Heart right ventricle (tissue), 16 donors: ENCODE data around the gene CDK1. TPM values are rescaled to one million over a fixed set of nuclear protein-coding genes. Genes with fewer than 3 reads are reported as not detected.
"Not testable (repeated sequence)": the region's sequence is repeated elsewhere in the genome, so short reads cannot be mapped to it uniquely, and the experiment has no call there.

Experiments
- ATAC-seq, 8 donors: fragments of 200-7000 bp; cut with Tn5 transposase; one replicate each; pipeline ENCODE4 v1.9.1; 2020; ENCODE audit warnings: mild to moderate bottlenecking in 8 of 8, moderate library complexity in 8 of 8, moderate number of reproducible peaks in 1 of 8
- DNase-seq, 2 donors: peaks; one replicate each; pipeline ENCODE4 v3.0.0-alpha.2; 2020
- H3K27ac ChIP-seq, 10 donors: fragments of 200-600 bp; sonication (generic) in 2 of 10; one replicate each; pipeline versions ENCODE4 v1.5.0 to v1.8.0; 2020 to 2022; ENCODE audit warnings: mild to moderate bottlenecking in 3 of 10
- H3K27me3 ChIP-seq, 7 donors: fragments of 200-600 bp; one replicate each; pipeline ENCODE4 v1.8.0; 2021 to 2022; ENCODE audit warnings: mild to moderate bottlenecking in 2 of 7
- H3K36me3 ChIP-seq, 9 donors: fragments of 200-600 bp; sonication (generic) in 1 of 9; one replicate each; pipeline versions ENCODE4 v1.5.0 to v1.8.0; 2020 to 2022; ENCODE audit warnings: mild to moderate bottlenecking in 2 of 9
- H3K4me1 ChIP-seq, 9 donors: fragments of 200-600 bp; sonication (generic) in 1 of 9; one replicate each; pipeline versions ENCODE4 v1.5.0 to v1.8.0; 2020 to 2022; ENCODE audit warnings: mild to moderate bottlenecking in 4 of 9
- H3K4me3 ChIP-seq, 10 donors: fragments of 200-600 bp; sonication (generic) in 2 of 10; one replicate each; pipeline versions ENCODE4 v1.5.0 to v1.8.0; 2020 to 2022; ENCODE audit warnings: mild to moderate bottlenecking in 7 of 10, moderate library complexity in 2 of 10
- H3K9me3 ChIP-seq, 11 donors: fragments of 200-600 bp in 10 of 11; sonication (generic) in 2 of 11; one replicate each; pipeline versions ENCODE4 v1.5.0 to v1.8.0; 2013 to 2022; ENCODE audit warnings: mild to moderate bottlenecking in 2 of 11, control low read depth in 1 of 11, moderate library complexity in 1 of 11
- CTCF ChIP-seq, 9 donors: fragments of 200-600 bp; sonication (generic) in 2 of 9; IDR thresholded peaks; one replicate each; pipeline versions ENCODE4 v1.5.0 to v1.8.0; 2021 to 2022; ENCODE audit warnings: antibody characterized with exemption in 9 of 9, mild to moderate bottlenecking in 5 of 9, moderate library complexity in 1 of 9
- WGBS, 2 donors: extraction: QIAGEN DNeasy Blood & Tissue Kit; methylation state at CpG; one replicate each; pipeline ENCODE4 v1.1.7; 2013; ENCODE audit warnings: inconsistent platforms in 1 of 2; 5-methylcytosine and 5-hydroxymethylcytosine counted together
- intact Hi-C, 10 donors: fragments of 100-400 bp; cut with DNase I; formaldehyde crosslinking; loops; one replicate each; pipeline versions ENCODE4 v1.11.1 to v1.14.2; 2022
- polyA plus RNA-seq, 2 donors: library from polyadenylated mRNA; stranded (reverse); fragments of 200-250 nt; gene quantifications; one replicate each; pipeline ENCODE4 v1.2.3, GENCODE V29; 2013
- total RNA-seq, 10 donors: library from RNA; stranded (reverse); fragmentation: NEBNext Ultra II Directional in 3 of 10; extraction: Animal tissue kit (Norgen Biotek cat#: 25700) in 3 of 10; gene quantifications; one replicate each; pipeline versions ENCODE4 v1.2.1 to v1.2.4, GENCODE V29; 2021 to 2023
- donor health status: Arrhythmogenic right ventricular cardiomyopathy.
- donor health status: ischemic (EF 13 %, LVEDD 7.1; RV severe dilation, severe dysfunction).
- donor health status: healthy with polysubstance abuse.
- donor health status: DM: no; HTN: yes; CAD: no.
- donor health status: DM: no; HTN: no; CAD: no.
- donor health status: ischemic (EF 25% LVEDD 6.9; RV normal size, moderate dysfunction).
- donor health status: ischemic (EF 25% LVEDD 5.7; RV mildly dilated, moderate dysfunction).
- donor health status: healthy.
- donor health status: DM: yes; HTN: yes; CAD: no.
- donor health status: Ischemic cardiomyopathy.
- donor health status: ischemic (EF 35%, LVEDD 5.7; RV mildly dilated, moderate dysfunction).
- donor health status: nonischemic (EF 11% LVEDD 7.7; RV severe dilation, severe dysfunction).
- donor health status: DM: yes; HTN: yes; CAD: no.
- donor health status: PGD.
- donor health status: ischemic (EF 29% LVEDD 5.4; RV normal size, mild dysfunction).
- donor health status: nonischemic (EF 23%, LVEDD 6.1; RV moderate dilation, normal function).

CDK1 gene
- total and polyA plus RNA-seq, 12 donors, result 0.27 to 8.6 (median 1.0) TPM

DNA sequence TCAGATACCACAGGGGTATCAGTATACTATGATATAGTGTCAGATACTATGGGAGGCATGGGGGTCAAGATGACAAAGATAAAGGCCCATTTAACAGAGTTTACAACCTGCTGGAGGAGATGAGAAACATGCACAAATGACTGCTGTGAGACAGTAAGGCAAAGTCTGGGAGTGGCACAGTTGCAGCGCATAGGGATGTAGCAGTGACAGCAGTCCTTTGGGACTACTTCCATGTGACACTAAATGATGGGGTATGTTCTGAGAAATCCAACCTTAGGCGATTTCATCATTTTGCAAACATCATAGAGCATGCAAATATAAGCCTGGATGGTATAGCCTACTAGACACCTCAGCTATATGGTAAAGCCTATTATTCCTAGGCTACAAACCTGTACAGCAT, 56.8 kb downstream of the CDK1 start:
- intact Hi-C loops, result no loop called here
- WGBS, 2 donors, result 82 to 88% methylated on average over 2 of the region's 2 CpGs

GRCh38 chr10:60841227-60841626, 62.9 kb downstream of the CDK1 start:
- H3K4me1 ChIP-seq, result peaks cover 0 to 21% (median 5%) of the 10 kb centered on the region in 9 donors
- H3K9me3 ChIP-seq, H3K27me3 ChIP-seq, DNase-seq, H3K27ac ChIP-seq, ATAC-seq, H3K4me3 ChIP-seq, H3K36me3 ChIP-seq, intact Hi-C loops: not testable (repeated sequence)
- WGBS, 2 donors, result 95 to 98% methylated on average over 10 of the region's 10 CpGs

More for the DNA sequence above, 56.8 kb downstream of the CDK1 start:
- no peak overlapping the region for H3K4me3 ChIP-seq
- no peaks in the 10 kb centered on the region for H3K9me3 ChIP-seq
- ATAC-seq (no peak), DNase-seq (no peak)
- H3K36me3 ChIP-seq, result no peaks in the 10 kb centered on the region
- H3K4me1 ChIP-seq, result peaks cover 0 to 30% (median 8%) of the 10 kb centered on the region in 9 donors
- H3K27me3 ChIP-seq, result no peaks in the 10 kb centered on the region
- TF ChIP-seq CTCF (IDR thresholded peaks at IDR 0.05), result no peak
- peak overlapping the region in 4 of 10 donors; percentile 5 to 62 (median 28) for H3K27ac ChIP-seq

- H3K4me1 ChIP-seq, result peaks cover 0 to 30% (median 5%) of the 10 kb centered on the region in 9 donors
- 78 to 88% methylated on average over 1 of the region's 1 CpG for WGBS, 2 donors
- intact Hi-C loops, result no loop called here
- H3K27ac ChIP-seq, result no peak overlapping the region
- no peak for TF ChIP-seq CTCF (IDR thresholded peaks at IDR 0.05)
- no peak overlapping the region for H3K4me3 ChIP-seq
- H3K36me3 ChIP-seq, result no peaks in the 10 kb centered on the region
- DNase-seq (no peak), ATAC-seq (no peak)
- H3K27me3 ChIP-seq, result no peaks in the 10 kb centered on the region
- H3K9me3 ChIP-seq, result peaks cover 0 to 7% (median 0%) of the 10 kb centered on the region in 11 donors
Measured at GRCh38 chr10:60842694-60843093, 64.4 kb downstream of the CDK1 start.

Other genes starting within 250 kb of the CDK1 start
- gene RHOBTB1, start 165.7 kb downstream of the CDK1 start, total RNA-seq, result 10 to 100 TPM in 9 of 10 donors, 1 to 10 TPM in 1; 7.9 to 20.5 (median 13.4) TPM
- gene RHOBTB1, start 165.7 kb downstream of the CDK1 start, polyA plus RNA-seq, result 1 to 10 TPM; 4.3 to 7.1 TPM